HCT116 (cell line): ENCODE measurements around the gene MRPS33. TPM values are rescaled to one million over a fixed set of nuclear protein-coding genes. Genes with fewer than 3 reads are reported as not detected.

ENCODE experiments used
- ATAC-seq: fragments of 200-7000 bp; cut with Tn5 transposase; 2 replicates; pipeline ENCODE4 v1.9.1; 2020; ENCODE audit warnings: mild to moderate bottlenecking, moderate library complexity
- BruUV-seq: library from RNA; stranded (reverse); fragments of 400-500 nt; replicated peaks from 2 replicates; lab custom pipeline; 2021; lab: Mats Ljungman, UMichigan
- CTCF ChIA-PET: fragments of 300-600 bp; sonication (Branson Sonifier 250); formaldehyde crosslinking; loops from one replicate; lab custom pipeline; 2021; ENCODE audit warnings: antibody characterized with exemption; lab: Charles Lee
- POLR2A ChIA-PET: fragments of 300-600, 350-600 bp; sonication (Branson Sonifier 250); formaldehyde crosslinking; loops from one replicate; lab custom pipeline; 2021; ENCODE audit warnings: antibody characterized with exemption; lab: Charles Lee
- RAD21 ChIA-PET, 2 experiments: fragments of 300-600 bp; sonication (Branson Sonifier 250); formaldehyde crosslinking; loops; one replicate each; lab custom pipeline; 2023; ENCODE audit warnings: low total read pairs in 2 of 2; ENCODE audit not compliant: uncharacterized antibody in 2 of 2, unreplicated experiment in 2 of 2, low non-redundant PET in 1 of 2; lab: Charles Lee
- DNase-seq: peaks from one replicate; pipeline ENCODE4 v3.0.0-alpha.2; 2010; ENCODE audit warnings: low read depth, low spot score
- H2AFZ ChIP-seq: fragments of 200-600 bp; shearing (Covaris generic), sonication (generic); 2 replicates; pipeline ENCODE4 v1.6.1; 2017; ENCODE audit warnings: low read depth, mixed run types, mixed read lengths, antibody characterized with exemption, low read length; ENCODE audit not compliant: poor library complexity, severe bottlenecking
- H3K27ac ChIP-seq: 2 replicates; pipeline ENCODE4 v1.5.1; 2012; ENCODE audit warnings: low read depth, low read length
- H3K27me3 ChIP-seq: fragments of 200-600 bp; sonication (generic); 2 replicates; pipeline ENCODE4 v1.6.1; 2016; ENCODE audit warnings: mixed run types, low read length, mixed read lengths; ENCODE audit not compliant: insufficient read depth
- H3K36me3 ChIP-seq, 2 experiments: fragments of 200-500 bp in 1 of 2; fragments of 200-600 bp in 1 of 2; sonication (Bioruptor generic) in 1 of 2; sonication (generic) in 1 of 2; 2 replicates each; pipeline versions ENCODE4 v1.5.1 to v1.6.1; 2014 to 2016; ENCODE audit warnings: low read length in 2 of 2, inconsistent platforms in 1 of 2, mixed read lengths in 1 of 2, mixed run types in 1 of 2; ENCODE audit not compliant: insufficient read depth in 2 of 2, control insufficient read depth in 1 of 2
- H3K4me1 ChIP-seq, 2 experiments: fragments of 200-600 bp in 1 of 2; sonication (generic) in 1 of 2; 2 replicates each; pipeline versions ENCODE4 v1.5.1 to v1.6.1; 2012 to 2017; ENCODE audit warnings: low read length in 2 of 2, inconsistent platforms in 1 of 2, mild to moderate bottlenecking in 1 of 2, mixed read lengths in 1 of 2, mixed run types in 1 of 2, moderate library complexity in 1 of 2; ENCODE audit not compliant: insufficient read depth in 2 of 2, control insufficient read depth in 1 of 2
- H3K4me2 ChIP-seq: fragments of 200-600 bp; sonication (generic); 2 replicates; pipeline ENCODE4 v1.6.1; 2017; ENCODE audit warnings: mixed run types, low read length, mixed read lengths
- H3K4me3 ChIP-seq, 2 experiments: fragments of 200-600 bp in 1 of 2; sonication (generic) in 1 of 2; replicated peaks in 1 of 2; 2 replicates each; pipeline ENCODE4 v1.5.1; 2011 to 2016; ENCODE audit warnings: low read length in 2 of 2, control low read depth in 1 of 2, low read depth in 1 of 2, mild to moderate bottlenecking in 1 of 2, mixed read lengths in 1 of 2, mixed run types in 1 of 2
- H3K79me2 ChIP-seq: fragments of 200-600 bp; sonication (generic); 2 replicates; pipeline ENCODE4 v1.6.1; 2017; ENCODE audit warnings: mild to moderate bottlenecking, mixed run types, low read length, moderate library complexity, mixed read lengths; ENCODE audit not compliant: insufficient read depth
- H3K9ac ChIP-seq: fragments of 200-600 bp; sonication (generic); 2 replicates; pipeline ENCODE4 v1.6.1; 2016; ENCODE audit warnings: low read length, mixed read lengths
- H3K9me2 ChIP-seq: fragments of 200-600 bp; sonication (generic), shearing (Covaris generic); 2 replicates; pipeline ENCODE4 v1.6.1; 2017; ENCODE audit warnings: mixed run types, mild to moderate bottlenecking, moderate library complexity; ENCODE audit not compliant: insufficient read depth
- H3K9me3 ChIP-seq, 2 experiments: fragments of 200-500 bp in 1 of 2; fragments of 200-600 bp in 1 of 2; sonication (Bioruptor generic) in 1 of 2; sonication (generic) in 1 of 2; 2 replicates each; pipeline ENCODE4 v1.6.1; 2014 to 2017; ENCODE audit warnings: low read length in 2 of 2, mixed read lengths in 2 of 2, inconsistent platforms in 1 of 2, low read depth in 1 of 2, mild to moderate bottlenecking in 1 of 2, mixed run types in 1 of 2, moderate library complexity in 1 of 2; ENCODE audit not compliant: control insufficient read depth in 1 of 2, insufficient read depth in 1 of 2
- H4K20me1 ChIP-seq: fragments of 200-600 bp; sonication (generic), shearing (Covaris generic); 2 replicates; pipeline ENCODE4 v1.6.1; 2017; ENCODE audit warnings: mixed run types, mild to moderate bottlenecking, moderate library complexity; ENCODE audit not compliant: insufficient read depth
- ATF3 ChIP-seq: IDR thresholded peaks from 2 replicates; pipeline ENCODE4 v1.6.1; 2012
- CEBPB ChIP-seq: IDR thresholded peaks from 2 replicates; pipeline ENCODE4 v1.6.1; 2012; ENCODE audit warnings: low read depth
- EGR1 ChIP-seq: IDR thresholded peaks from 2 replicates; pipeline ENCODE4 v1.6.1; 2012; ENCODE audit warnings: low read depth
- EZH2phosphoT487 ChIP-seq: fragments of 200-600 bp; IDR thresholded peaks from 2 replicates; pipeline ENCODE4 v1.6.1; 2018; ENCODE audit warnings: antibody characterized with exemption, borderline replicate concordance
- MAX ChIP-seq: IDR thresholded peaks from 2 replicates; pipeline ENCODE4 v1.6.1; 2012
- REST ChIP-seq: IDR thresholded peaks from 2 replicates; pipeline ENCODE4 v1.6.1; 2012; ENCODE audit warnings: low read depth
- ZFX ChIP-seq: fragments of 450-650 bp; IDR thresholded peaks from 2 replicates; pipeline ENCODE4 v1.6.1; 2017
- intact Hi-C: fragments of 100-400 bp; cut with micrococcal nuclease; formaldehyde crosslinking; loops from 2 replicates; pipeline ENCODE4 v1.10.0; 2022
- total RNA-seq: library from RNA; stranded (reverse); gene quantifications from one replicate; pipeline ENCODE4 v1.2.1, GENCODE V29; 2021; ENCODE audit not compliant: unreplicated experiment

MRPS33 gene
- total RNA-seq, 1 experiment from 2014 or later = 77.3 TPM

GRCh38 chr7:141013345-141013715 lies 1.4 kb downstream of the MRPS33 start:
- Histone ChIP-seq H3K36me3 (peaks cover 6% of the 10 kb centered on the region in 2 experiments; a peak in 1 of 4 replicates), H3K27ac (no peak overlapping the region), H3K9ac (peak overlapping the region; percentile 80), H3K79me2 (peaks cover 42% of the 10 kb centered on the region), H3K9me3 (no peaks in the 10 kb centered on the region), H3K4me3 (peak overlapping the region; percentile 66 to 80), H3K4me1 (peaks cover 5 to 20% of the 10 kb centered on the region in 2 experiments; a peak in 3 of 4 replicates), H4K20me1 (no peaks in the 10 kb centered on the region; the same call in 1 of the 2 replicates), H3K4me2 (peak overlapping the region; percentile 78), H3K27me3 (no peaks in the 10 kb centered on the region), H3K9me2 (no peaks in the 10 kb centered on the region), H2AFZ (no peak overlapping the region)
- ATAC-seq (no peak), DNase-seq (no peak)
- RAD21 ChIA-PET = no interaction called here
- POLR2A ChIA-PET = no interaction called here
- no TSS peak for BruUV-seq
- TF ChIP-seq ZFX (no peak), REST (no peak), CEBPB (no peak), ATF3 (no peak), EGR1 (no peak), EZH2phosphoT487 (no peak), MAX (no peak)
- CTCF ChIA-PET = interaction anchor here (1.2 to 1.5 kb wide), 3 partner anchors 202 to 338 kb away, joined by 3 to 4 read pairs (median 4); no protein-coding TSS in a partner anchor
- intact Hi-C loops = loop anchor here (5.0 kb wide), 1 partner anchor 536 kb away; the partner anchor contains the start of gene MKRN1
